Kidney (tissue), 14 donors: ENCODE measurements around the gene C1QA. TPM values are rescaled to one million over a fixed set of nuclear protein-coding genes. Genes with fewer than 3 reads are reported as not detected.

Experiments used
- DNase-seq, 5 donors: peaks; one replicate each; pipeline ENCODE4 v3.0.0-alpha.2; 2013 to 2020
- FAIRE-seq: peaks from 2 replicates; lab custom pipeline; 2012; peaks lifted over from hg19 to GRCh38; lab: Jason Lieb, UNC
- H3K27ac ChIP-seq, 2 donors: one replicate each; pipeline ENCODE4 v1.7.0; 2013; ENCODE audit warnings: low read depth in 2 of 2, low read length in 2 of 2, inconsistent platforms in 1 of 2
- H3K27me3 ChIP-seq: one replicate; pipeline ENCODE4 v1.7.1; 2013; ENCODE audit warnings: low read length, inconsistent platforms; ENCODE audit not compliant: control insufficient read depth, insufficient read depth
- H3K36me3 ChIP-seq, 3 donors: one replicate each; pipeline versions ENCODE4 v1.7.0 to v1.7.1; 2013; ENCODE audit warnings: low read length in 3 of 3, control low read depth in 1 of 3, inconsistent platforms in 1 of 3; ENCODE audit not compliant: insufficient read depth in 3 of 3, control insufficient read depth in 2 of 3
- H3K4me1 ChIP-seq, 3 donors: one replicate each; pipeline versions ENCODE4 v1.7.0 to v1.7.1; 2013; ENCODE audit warnings: low read length in 3 of 3, inconsistent platforms in 1 of 3, low read depth in 1 of 3; ENCODE audit not compliant: control insufficient read depth in 2 of 3, insufficient read depth in 2 of 3
- H3K4me3 ChIP-seq, 3 donors: one replicate each; pipeline versions ENCODE4 v1.7.0 to v1.8.1; 2013; ENCODE audit warnings: low read length in 3 of 3, control low read depth in 1 of 3, inconsistent platforms in 1 of 3
- H3K9ac ChIP-seq, 3 donors: one replicate each; pipeline versions ENCODE4 v1.7.0 to v1.7.1; 2013; ENCODE audit warnings: low read length in 3 of 3, control low read depth in 1 of 3, inconsistent platforms in 1 of 3
- H3K9me3 ChIP-seq, 3 donors: one replicate each; pipeline versions ENCODE4 v1.7.0 to v1.7.1; 2013; ENCODE audit warnings: low read length in 3 of 3, control low read depth in 1 of 3, inconsistent platforms in 1 of 3; ENCODE audit not compliant: control insufficient read depth in 2 of 3, insufficient read depth in 1 of 3
- CTCF ChIP-seq: IDR thresholded peaks from 3 replicates; pipeline ENCODE4 v1.5.1; 2012; ENCODE audit warnings: mild to moderate bottlenecking, moderate library complexity, borderline replicate concordance; ENCODE audit not compliant: insufficient read depth; ENCODE audit errors: extremely low read depth
- intact Hi-C: fragments of 100-400 bp; cut with DNase I; formaldehyde crosslinking; loops from one replicate; pipeline ENCODE4 v1.11.1; 2022
- polyA plus RNA-seq: library from polyadenylated mRNA; stranded (reverse); fragments of 350-450 nt; fragmentation: Illumina TruSeq; extraction: RNeasy Lipid Tissue Mini Kit (QIAGEN cat#74804); gene quantifications from one replicate; pipeline ENCODE4 v1.2.3, GENCODE V29; 2014; ENCODE audit warnings: low read depth, low replicate concordance; ENCODE audit not compliant: insufficient read depth
- total RNA-seq: library from RNA; stranded (reverse); fragmentation: NEBNext Ultra II Directional; extraction: Animal tissue kit (Norgen Biotek cat#: 25700); gene quantifications from one replicate; pipeline ENCODE4 v1.2.1, GENCODE V29; 2021
- donor health status: control.
- donor health status: control.
- donor health status: control.
- donor health status: control.
- donor health status: control.
- donor health status: DM: yes; HTN: yes; CAD: no.
- donor health status: Normal renal cell carcinoma (clear cell type).

The C1QA gene
- total and polyA plus RNA-seq, 2 donors from 2014 or later = 150 to 238 TPM

- Histone ChIP-seq H3K9ac (no peak overlapping the region), H3K9me3 (no peaks in the 10 kb centered on the region), H3K36me3 (no peaks in the 10 kb centered on the region), H3K27ac (no peak overlapping the region), H3K27me3 (peaks cover 3% of the 10 kb centered on the region), H3K4me3 (no peak overlapping the region), H3K4me1 (no peaks in the 10 kb centered on the region)
- intact Hi-C loops = no loop called here
- no peak for TF ChIP-seq CTCF
- FAIRE-seq (no peak), DNase-seq (no peak)
Observed at GRCh38 chr1:22615886-22616285, 20.5 kb upstream of the C1QA start.

GRCh38 chr1:22616571-22616970 lies 19.9 kb upstream of the C1QA start:
- Histone ChIP-seq H3K4me1 (no peaks in the 10 kb centered on the region), H3K36me3 (no peaks in the 10 kb centered on the region), H3K9ac (no peak overlapping the region), H3K27ac (no peak overlapping the region), H3K27me3 (peaks cover 3% of the 10 kb centered on the region), H3K4me3 (no peak overlapping the region), H3K9me3 (no peaks in the 10 kb centered on the region)
- no peak for DNase-seq
- no peak for TF ChIP-seq CTCF
- FAIRE-seq = no peak
- intact Hi-C loops = no loop called here

- DNase-seq (no peak), FAIRE-seq (no peak)
- Histone ChIP-seq H3K36me3 (no peaks in the 10 kb centered on the region), H3K4me3 (no peak overlapping the region), H3K27ac (no peak overlapping the region), H3K9ac (no peak overlapping the region), H3K9me3 (no peaks in the 10 kb centered on the region), H3K27me3 (peaks cover 3% of the 10 kb centered on the region), H3K4me1 (no peaks in the 10 kb centered on the region)
- intact Hi-C loops = no loop called here
- TF ChIP-seq CTCF = no peak
Observed at GRCh38 chr1:22618056-22618455, 18.4 kb upstream of the C1QA start.

GRCh38 chr1:22619252-22619651 lies 17.2 kb upstream of the C1QA start:
- no peaks in the 10 kb centered on the region for H3K4me1 ChIP-seq
- intact Hi-C loops = no loop called here
- no peak overlapping the region for H3K4me3 ChIP-seq
- no peak overlapping the region for H3K27ac ChIP-seq
- no peaks in the 10 kb centered on the region for H3K36me3 ChIP-seq
- no peak for TF ChIP-seq CTCF
- FAIRE-seq (no peak), DNase-seq (no peak)
- peaks cover 3% of the 10 kb centered on the region for H3K27me3 ChIP-seq
- no peak overlapping the region for H3K9ac ChIP-seq
- no peaks in the 10 kb centered on the region for H3K9me3 ChIP-seq
